ENCODE data around the gene TOLLIP. TPM values are rescaled to one million over a fixed set of nuclear protein-coding genes. Genes with fewer than 3 reads are reported as not detected.

The TOLLIP gene
- total and polyA plus RNA-seq, 4 donors = 29.0 to 83.4 (median 50.8) TPM

DNA sequence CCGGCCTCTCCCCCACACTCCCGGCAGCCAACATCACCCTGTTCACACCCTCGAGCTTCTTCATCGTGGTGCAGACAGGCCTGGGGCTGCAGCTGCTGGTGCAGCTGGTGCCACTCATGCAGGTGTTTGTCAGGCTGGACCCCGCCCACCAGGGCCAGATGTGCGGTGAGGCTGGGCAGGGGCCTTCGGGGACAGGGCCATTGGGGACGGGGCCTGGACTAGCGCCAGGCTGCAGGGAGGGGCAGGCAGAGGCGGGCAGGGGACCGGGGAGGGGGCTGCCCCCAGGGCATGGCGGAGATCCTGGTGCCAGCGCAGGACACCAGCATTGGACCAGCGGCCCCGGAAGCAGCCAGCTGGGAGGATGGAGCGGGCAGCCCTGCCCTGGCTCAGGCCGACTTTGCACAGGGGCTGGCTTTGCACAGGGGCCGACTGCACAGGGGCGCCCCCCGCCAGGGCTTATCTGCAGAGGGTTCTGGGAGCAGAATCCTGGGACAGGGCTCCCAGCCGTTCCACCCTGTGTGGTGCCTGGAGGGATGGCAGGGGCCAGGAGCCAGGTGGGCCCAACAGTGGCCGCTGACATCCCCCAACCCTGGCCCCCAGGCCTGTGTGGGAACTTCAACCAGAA is 77.9 kb downstream of the TOLLIP start:
- DNase-seq (ENCODE audit: low read depth in 4 of 6, low spot score in 6 of 6) = no peak
- no peak overlapping the region for H3K4me3 ChIP-seq (ENCODE audit: low read depth, low read length)
- WGBS (ENCODE audit: insufficient coverage) = 74% methylated on average over 20 of the region's 22 CpGs

DNA sequence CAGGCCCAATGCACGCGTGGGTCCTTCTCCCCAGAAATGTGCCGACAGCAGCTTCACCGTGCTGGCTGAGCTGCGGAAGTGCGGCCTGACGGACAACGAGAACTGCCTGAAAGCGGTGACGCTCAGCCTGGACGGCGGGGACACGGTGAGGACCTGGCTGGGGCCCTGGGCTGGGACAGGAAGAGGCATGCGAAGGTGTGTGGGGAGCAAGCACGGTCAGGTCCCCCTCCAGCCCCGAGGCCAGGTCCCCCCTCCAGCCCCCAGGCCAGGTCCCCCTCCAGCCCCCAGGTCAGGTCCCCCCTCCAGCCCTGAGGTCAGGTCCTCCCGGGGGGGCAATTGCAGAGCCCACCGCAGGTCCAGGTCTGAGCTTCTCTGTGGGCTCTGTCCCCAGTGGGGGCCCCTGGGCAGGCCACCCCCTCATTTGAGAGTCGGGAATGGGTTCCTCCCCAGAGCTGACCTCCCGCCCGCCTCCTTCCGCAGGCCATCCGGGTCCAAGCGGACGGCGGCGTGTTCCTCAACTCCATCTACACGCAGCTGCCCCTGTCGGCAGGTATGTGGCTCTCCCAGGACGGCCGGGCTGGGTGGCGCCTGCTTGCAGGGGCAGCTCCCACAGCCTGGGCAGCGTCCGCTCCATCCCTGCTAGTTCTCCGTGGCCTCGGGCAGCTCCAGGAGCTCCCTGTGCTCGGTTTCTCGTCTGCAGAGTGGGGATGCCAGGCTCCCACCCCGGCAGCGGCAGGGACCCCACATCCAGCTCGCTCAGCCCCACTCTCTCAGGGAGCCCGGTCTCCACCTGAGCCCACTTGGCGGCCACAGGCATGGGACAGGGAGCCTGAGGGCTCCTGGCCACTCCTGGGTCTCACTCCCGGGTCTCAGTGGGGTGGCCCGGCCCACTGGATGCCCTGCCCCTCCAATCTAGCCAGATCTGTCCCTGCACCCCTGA is 78.7 kb downstream of the TOLLIP start:
- Histone ChIP-seq H3K4me1 (ENCODE audit: control insufficient read depth, insufficient read depth, low read length) (peaks cover 8% of the 10 kb centered on the region), H3K9me3 (ENCODE audit: control insufficient read depth, insufficient read depth, low read length) (no peaks in the 10 kb centered on the region), H3K27me3 (ENCODE audit: control insufficient read depth, insufficient read depth, low read length) (no peaks in the 10 kb centered on the region), H3K4me3 (ENCODE audit: low read depth, low read length) (no peak overlapping the region), H3K36me3 (ENCODE audit: control insufficient read depth, insufficient read depth, low read length) (peaks cover 3% of the 10 kb centered on the region), H3K27ac (ENCODE audit: low read depth, low read length) (no peak overlapping the region)
- DNase-seq (ENCODE audit: low read depth in 4 of 6, low spot score in 6 of 6) = no peak
- 82% methylated on average over 42 of the region's 45 CpGs for WGBS (ENCODE audit: insufficient coverage)

More for the DNA sequence above, 77.9 kb downstream of the TOLLIP start:
- Histone ChIP-seq H3K36me3 (ENCODE audit: control insufficient read depth, insufficient read depth, low read length) (peaks cover 6% of the 10 kb centered on the region), H3K9me3 (ENCODE audit: control insufficient read depth, insufficient read depth, low read length) (no peaks in the 10 kb centered on the region), H3K4me1 (ENCODE audit: control insufficient read depth, insufficient read depth, low read length) (peaks cover 3% of the 10 kb centered on the region), H3K27ac (ENCODE audit: low read depth, low read length) (no peak overlapping the region), H3K27me3 (ENCODE audit: control insufficient read depth, insufficient read depth, low read length) (no peaks in the 10 kb centered on the region)

DNA sequence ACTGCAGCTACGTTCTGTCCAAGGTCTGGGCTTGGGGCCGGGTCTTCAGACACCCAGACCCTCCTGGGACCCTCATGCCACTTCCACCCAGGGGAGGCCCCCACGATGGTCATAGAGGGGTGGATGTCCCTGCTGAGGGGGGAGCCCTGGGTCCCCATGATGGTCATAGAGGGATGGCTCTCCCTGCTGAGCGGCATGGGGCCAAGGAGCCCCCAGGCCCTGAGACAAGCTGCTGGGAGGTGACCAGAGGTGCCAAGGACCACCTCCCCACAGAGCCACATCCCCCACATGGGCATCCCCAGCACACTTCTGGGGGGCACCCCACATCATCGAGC is 79.3 kb downstream of the TOLLIP start:
- Histone ChIP-seq H3K27me3 (ENCODE audit: control insufficient read depth, insufficient read depth, low read length) (no peaks in the 10 kb centered on the region), H3K9me3 (ENCODE audit: control insufficient read depth, insufficient read depth, low read length) (no peaks in the 10 kb centered on the region), H3K4me3 (ENCODE audit: low read depth, low read length) (no peak overlapping the region), H3K36me3 (ENCODE audit: control insufficient read depth, insufficient read depth, low read length) (peaks cover 3% of the 10 kb centered on the region), H3K27ac (ENCODE audit: low read depth, low read length) (no peak overlapping the region), H3K4me1 (ENCODE audit: control insufficient read depth, insufficient read depth, low read length) (peaks cover 13% of the 10 kb centered on the region)
- DNase-seq (ENCODE audit: low read depth in 4 of 6, low spot score in 6 of 6) = no peak
- 98% methylated on average over 3 of the region's 5 CpGs for WGBS (ENCODE audit: insufficient coverage)

DNA sequence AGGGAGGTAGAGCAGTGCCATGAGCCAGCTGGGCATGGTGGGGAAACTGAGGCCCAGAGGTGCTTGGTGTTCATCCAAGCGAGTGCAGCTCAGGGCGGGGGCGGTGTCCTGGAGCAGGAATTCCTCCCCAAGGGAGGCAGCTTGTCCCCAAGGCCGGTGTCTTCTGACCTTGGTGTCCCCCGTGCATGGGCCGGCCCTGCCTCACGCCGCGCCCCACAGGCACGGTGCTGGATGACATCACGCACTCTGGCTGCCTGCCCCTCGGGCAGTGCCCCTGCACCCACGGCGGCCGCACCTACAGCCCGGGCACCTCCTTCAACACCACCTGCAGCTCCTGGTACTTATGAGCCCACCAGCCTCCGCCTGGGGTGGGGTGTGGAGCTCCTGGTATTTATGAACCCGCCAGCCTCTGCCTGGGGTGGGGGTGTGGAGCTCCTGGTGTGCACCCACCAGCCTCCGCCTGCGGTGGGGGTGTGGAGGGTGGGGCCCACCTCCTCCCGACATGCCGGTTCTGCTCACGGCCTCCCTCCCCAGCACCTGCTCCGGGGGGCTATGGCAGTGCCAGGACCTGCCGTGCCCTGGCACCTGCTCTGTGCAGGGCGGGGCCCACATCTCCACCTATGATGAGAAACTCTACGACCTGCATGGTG is 79.8 kb downstream of the TOLLIP start:
- H3K27ac ChIP-seq (ENCODE audit: low read depth, low read length) = no peak overlapping the region
- DNase-seq (ENCODE audit: low read depth in 4 of 6, low spot score in 6 of 6) = no peak
- peaks cover 18% of the 10 kb centered on the region for H3K4me1 ChIP-seq (ENCODE audit: control insufficient read depth, insufficient read depth, low read length)
- no peaks in the 10 kb centered on the region for H3K27me3 ChIP-seq (ENCODE audit: control insufficient read depth, insufficient read depth, low read length)
- WGBS (ENCODE audit: insufficient coverage) = 92% methylated on average over 22 of the region's 27 CpGs
- no peak overlapping the region for H3K4me3 ChIP-seq (ENCODE audit: low read depth, low read length)
- H3K36me3 ChIP-seq (ENCODE audit: control insufficient read depth, insufficient read depth, low read length) = peaks cover 3% of the 10 kb centered on the region
- no peaks in the 10 kb centered on the region for H3K9me3 ChIP-seq (ENCODE audit: control insufficient read depth, insufficient read depth, low read length)

DNA sequence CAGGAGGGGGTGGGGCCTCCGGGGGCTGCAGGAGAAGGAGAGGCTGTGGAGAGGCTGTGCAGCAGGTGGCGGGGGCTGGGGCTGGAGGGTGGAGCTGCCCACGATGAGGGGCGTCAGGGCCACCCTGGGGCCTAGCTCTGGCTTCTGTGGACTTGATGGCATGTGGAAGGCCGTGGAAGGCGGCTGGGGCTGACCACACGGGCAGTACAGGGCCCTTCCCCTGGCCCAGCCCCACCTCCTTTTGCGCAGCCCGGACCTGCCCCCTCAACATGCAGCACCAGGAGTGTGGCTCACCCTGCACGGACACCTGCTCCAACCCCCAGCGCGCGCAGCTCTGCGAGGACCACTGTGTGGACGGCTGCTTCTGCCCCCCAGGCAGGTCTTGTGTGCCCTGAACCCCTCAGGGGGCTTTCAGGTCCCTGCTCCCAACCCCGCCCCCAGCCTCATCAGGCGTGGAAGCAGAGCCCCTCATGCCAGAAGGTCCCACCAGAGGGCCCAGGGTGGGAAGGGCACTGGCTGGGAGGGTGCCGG is 80.4 kb downstream of the TOLLIP start:
- H3K9me3 ChIP-seq (ENCODE audit: control insufficient read depth, insufficient read depth, low read length) = no peaks in the 10 kb centered on the region
- peaks cover 20% of the 10 kb centered on the region for H3K4me1 ChIP-seq (ENCODE audit: control insufficient read depth, insufficient read depth, low read length)
- no peak for DNase-seq (ENCODE audit: low read depth in 4 of 6, low spot score in 6 of 6)
- H3K4me3 ChIP-seq (ENCODE audit: low read depth, low read length) = no peak overlapping the region
- H3K27me3 ChIP-seq (ENCODE audit: control insufficient read depth, insufficient read depth, low read length) = no peaks in the 10 kb centered on the region
- H3K36me3 ChIP-seq (ENCODE audit: control insufficient read depth, insufficient read depth, low read length) = peaks cover 3% of the 10 kb centered on the region
- H3K27ac ChIP-seq (ENCODE audit: low read depth, low read length) = no peak overlapping the region
- WGBS (ENCODE audit: insufficient coverage) = 76% methylated on average over 18 of the region's 18 CpGs

DNA sequence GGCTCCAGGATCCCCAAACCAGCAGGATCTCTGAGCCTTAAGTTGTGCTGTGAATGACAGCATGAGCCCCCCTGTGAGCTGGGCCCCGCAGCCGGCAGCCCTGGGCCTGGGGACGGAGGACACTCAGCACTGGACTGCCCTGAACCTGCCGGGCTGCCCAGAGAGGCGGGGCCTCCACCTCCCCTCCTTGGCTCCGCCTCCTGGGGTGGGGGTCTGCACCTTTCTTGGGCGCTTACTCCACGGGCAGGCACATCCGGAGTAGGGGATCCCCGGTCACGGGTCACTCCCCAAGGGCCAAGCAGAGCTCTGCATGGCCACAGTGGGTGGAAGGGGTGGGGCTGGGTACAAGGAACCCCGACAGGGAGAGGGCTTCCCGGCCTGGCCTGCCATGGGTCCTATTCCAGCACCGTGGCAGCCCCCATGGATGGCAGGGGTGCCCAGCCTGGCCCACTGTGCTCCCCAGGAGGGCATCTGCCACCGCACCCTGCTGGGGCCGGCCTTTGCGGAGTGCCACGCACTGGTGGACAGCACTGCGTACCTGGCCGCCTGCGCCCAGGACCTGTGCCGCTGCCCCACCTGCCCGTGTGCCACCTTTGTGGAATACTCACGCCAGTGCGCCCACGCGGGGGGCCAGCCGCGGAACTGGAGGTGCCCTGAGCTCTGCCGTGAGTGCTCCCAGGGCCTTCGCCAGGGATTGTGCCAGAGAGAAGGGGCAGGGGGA is 81.2 kb downstream of the TOLLIP start:
- H3K4me1 ChIP-seq (ENCODE audit: control insufficient read depth, insufficient read depth, low read length) = peaks cover 24% of the 10 kb centered on the region
- 86% methylated on average over 27 of the region's 31 CpGs for WGBS (ENCODE audit: insufficient coverage)
- peaks cover 3% of the 10 kb centered on the region for H3K36me3 ChIP-seq (ENCODE audit: control insufficient read depth, insufficient read depth, low read length)
- DNase-seq (ENCODE audit: low read depth in 4 of 6, low spot score in 6 of 6) = no peak
- no peaks in the 10 kb centered on the region for H3K9me3 ChIP-seq (ENCODE audit: control insufficient read depth, insufficient read depth, low read length)
- no peaks in the 10 kb centered on the region for H3K27me3 ChIP-seq (ENCODE audit: control insufficient read depth, insufficient read depth, low read length)
- H3K4me3 ChIP-seq (ENCODE audit: low read depth, low read length) = no peak overlapping the region
- no peak overlapping the region for H3K27ac ChIP-seq (ENCODE audit: low read depth, low read length)

DNA sequence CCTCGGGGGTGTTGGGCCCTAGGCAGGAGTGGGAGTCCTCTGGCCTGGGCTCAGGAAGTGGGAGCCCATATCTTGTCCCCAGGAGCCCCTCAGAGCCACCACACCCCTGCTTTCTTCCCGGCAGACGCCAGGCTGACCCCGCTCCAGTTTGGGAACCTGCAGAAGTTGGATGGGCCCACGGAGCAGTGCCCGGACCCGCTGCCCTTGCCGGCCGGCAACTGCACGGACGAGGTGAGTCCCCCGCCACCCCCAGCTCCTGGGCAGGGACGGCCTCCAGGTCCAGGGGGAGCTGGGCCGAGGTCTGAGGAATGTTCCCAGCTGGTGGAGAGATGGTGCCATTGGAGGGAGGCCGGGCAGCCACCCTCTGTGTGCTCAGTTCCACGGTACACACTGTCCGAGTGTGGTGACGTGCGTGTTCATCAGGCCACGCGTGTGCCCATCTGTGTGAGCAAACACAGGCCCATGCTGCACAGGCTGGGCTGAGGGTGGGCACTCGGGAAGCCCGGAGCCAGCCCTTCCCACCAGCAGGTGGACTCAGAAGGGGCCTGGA is 81.8 kb downstream of the TOLLIP start:
- peaks cover 3% of the 10 kb centered on the region for H3K36me3 ChIP-seq (ENCODE audit: control insufficient read depth, insufficient read depth, low read length)
- no peak overlapping the region for H3K4me3 ChIP-seq (ENCODE audit: low read depth, low read length)
- no peak for DNase-seq (ENCODE audit: low read depth in 4 of 6, low spot score in 6 of 6)
- no peak overlapping the region for H3K27ac ChIP-seq (ENCODE audit: low read depth, low read length)
- no peaks in the 10 kb centered on the region for H3K9me3 ChIP-seq (ENCODE audit: control insufficient read depth, insufficient read depth, low read length)
- H3K4me1 ChIP-seq (ENCODE audit: control insufficient read depth, insufficient read depth, low read length) = peaks cover 24% of the 10 kb centered on the region
- no peaks in the 10 kb centered on the region for H3K27me3 ChIP-seq (ENCODE audit: control insufficient read depth, insufficient read depth, low read length)
- 89% methylated on average over 23 of the region's 23 CpGs for WGBS (ENCODE audit: insufficient coverage)

DNA sequence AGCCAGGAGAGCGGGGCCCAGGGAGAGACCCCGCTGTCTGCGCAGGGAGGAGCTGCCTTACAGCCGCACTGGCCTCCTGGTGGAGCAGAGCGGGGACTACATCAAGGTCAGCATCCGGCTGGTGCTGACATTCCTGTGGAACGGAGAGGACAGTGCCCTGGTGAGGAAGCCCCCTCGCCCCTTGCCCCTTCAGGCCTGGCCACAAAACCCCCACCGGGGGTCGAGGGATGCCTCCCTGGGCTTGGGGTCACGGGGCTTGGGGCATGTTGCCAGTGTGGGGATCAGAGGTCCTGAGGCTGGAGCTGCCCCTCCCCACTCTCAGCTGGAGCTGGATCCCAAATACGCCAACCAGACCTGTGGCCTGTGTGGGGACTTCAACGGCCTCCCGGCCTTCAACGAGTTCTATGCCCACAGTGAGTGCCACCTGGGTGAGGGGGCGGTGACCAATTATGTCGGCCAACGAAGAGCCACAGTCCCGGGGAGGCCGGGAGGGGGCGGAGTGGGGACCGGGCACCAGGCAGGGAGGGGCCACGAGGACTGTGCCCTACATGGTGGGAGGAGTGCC is 82.4 kb downstream of the TOLLIP start:
- no peaks in the 10 kb centered on the region for H3K9me3 ChIP-seq (ENCODE audit: control insufficient read depth, insufficient read depth, low read length)
- H3K36me3 ChIP-seq (ENCODE audit: control insufficient read depth, insufficient read depth, low read length) = no peaks in the 10 kb centered on the region
- H3K4me1 ChIP-seq (ENCODE audit: control insufficient read depth, insufficient read depth, low read length) = peaks cover 24% of the 10 kb centered on the region
- H3K27me3 ChIP-seq (ENCODE audit: control insufficient read depth, insufficient read depth, low read length) = no peaks in the 10 kb centered on the region
- DNase-seq (ENCODE audit: low read depth in 4 of 6, low spot score in 6 of 6) = no peak
- WGBS (ENCODE audit: insufficient coverage) = 72% methylated on average over 21 of the region's 23 CpGs
- H3K27ac ChIP-seq (ENCODE audit: low read depth, low read length) = no peak overlapping the region
- no peak overlapping the region for H3K4me3 ChIP-seq (ENCODE audit: low read depth, low read length)

All from spinal cord (tissue), 10 donors.